GM10847 (cell line): ENCODE data around the gene PLCL1.

Experiments
- POLR2A ChIP-seq: IDR thresholded peaks from 2 replicates; pipeline ENCODE4 v1.6.1; 2011; ENCODE audit not compliant: insufficient read length; ENCODE audit errors: extremely low read depth

Gene PLCL1

DNA sequence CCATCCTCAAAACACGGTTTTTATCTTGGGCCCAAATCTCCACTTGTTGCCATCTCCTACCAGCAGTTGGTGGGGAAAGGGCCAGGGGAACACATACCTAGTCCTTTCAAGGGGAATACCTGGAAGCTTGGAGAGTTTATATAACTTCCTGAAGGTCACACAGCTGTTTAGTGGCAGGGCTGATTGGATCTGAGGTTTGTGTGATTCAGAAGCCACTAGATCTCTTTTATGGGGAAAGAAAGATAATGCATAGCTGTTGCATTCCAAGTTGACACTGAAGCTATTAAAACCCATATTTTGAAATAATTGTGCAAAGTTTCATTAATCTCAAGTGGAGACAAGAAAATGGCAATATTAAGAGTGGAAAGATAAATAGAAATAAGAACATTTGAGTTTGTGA, 134.2 kb downstream of the PLCL1 start:
- no peak for TF ChIP-seq POLR2A

DNA sequence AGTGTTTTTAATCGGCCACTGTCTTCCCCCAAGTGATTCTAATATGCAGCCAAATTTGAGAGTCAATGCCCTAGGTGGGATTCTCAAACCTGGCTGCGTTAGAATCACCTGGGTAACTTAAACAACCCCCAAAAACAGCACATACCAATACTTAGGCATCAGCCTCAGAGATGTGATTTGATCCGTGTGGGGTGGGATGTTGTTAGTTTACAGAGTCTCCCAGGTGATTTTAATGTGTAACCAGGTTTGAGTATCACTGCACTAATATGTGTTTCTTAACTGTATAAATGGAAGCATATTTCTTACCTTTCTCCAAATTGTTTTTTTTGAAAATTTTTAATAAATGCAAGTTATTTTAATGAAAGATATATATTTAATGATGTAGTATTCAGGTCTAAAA, 135.4 kb downstream of the PLCL1 start:
- TF ChIP-seq POLR2A: no peak

DNA sequence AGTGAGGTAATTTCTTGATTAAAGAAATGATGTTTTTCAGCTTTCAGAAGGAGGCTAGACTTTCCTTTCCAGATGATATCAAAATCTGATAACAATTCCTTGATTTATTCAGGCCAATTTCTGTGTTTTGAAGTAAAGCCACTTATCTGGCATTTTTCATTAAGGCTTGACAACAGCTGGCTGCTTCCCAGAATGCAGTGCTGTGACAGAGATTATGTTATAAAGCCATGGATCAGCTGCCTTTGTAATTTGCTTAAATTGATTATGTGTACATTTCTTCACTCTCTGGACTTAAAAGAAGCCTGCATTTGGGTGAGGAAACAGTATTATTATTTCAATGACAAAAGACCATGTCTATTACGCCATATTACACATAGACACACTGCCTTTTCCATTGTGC, 136.0 kb downstream of the PLCL1 start:
- TF ChIP-seq POLR2A: no peak

DNA sequence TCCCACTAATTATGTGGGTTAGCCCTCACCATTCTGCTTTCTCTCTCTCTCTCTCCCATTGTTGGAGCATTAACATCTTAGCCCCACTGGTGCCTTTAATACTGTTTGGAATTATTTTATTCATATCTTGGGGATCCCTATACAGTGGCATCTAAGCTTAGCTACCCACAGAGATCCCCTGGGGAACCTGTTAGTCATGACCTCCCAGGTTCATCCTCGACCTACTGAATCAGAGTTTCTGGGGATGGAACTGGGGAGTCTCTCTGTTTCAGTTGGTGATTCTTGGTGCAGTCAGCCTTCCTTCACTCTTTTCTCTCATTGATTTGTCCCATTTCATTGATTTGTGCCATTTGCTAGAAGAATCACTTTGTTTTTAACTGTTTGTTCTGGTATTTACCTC, 137.3 kb downstream of the PLCL1 start:
- no peak for TF ChIP-seq POLR2A

DNA sequence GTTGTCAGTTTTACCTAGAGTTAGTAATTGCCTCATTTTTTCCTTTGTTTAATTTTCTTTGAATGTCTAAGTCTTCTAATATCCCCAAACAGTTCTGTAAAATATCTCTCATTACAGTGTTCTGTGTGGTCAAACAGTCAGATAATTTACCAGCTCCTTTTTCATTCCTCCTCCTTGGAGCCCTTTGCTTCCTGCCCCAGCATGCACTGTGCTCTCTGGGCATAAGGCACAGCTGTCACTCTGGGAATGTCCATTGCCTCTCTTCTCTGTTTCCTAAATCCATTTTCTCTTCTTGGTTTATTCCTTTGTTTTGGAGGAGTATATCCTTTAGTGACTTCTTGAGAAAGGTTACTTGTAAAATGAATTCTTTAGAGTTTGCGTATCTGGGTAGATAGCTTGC, 139.3 kb downstream of the PLCL1 start:
- no peak for TF ChIP-seq POLR2A

DNA sequence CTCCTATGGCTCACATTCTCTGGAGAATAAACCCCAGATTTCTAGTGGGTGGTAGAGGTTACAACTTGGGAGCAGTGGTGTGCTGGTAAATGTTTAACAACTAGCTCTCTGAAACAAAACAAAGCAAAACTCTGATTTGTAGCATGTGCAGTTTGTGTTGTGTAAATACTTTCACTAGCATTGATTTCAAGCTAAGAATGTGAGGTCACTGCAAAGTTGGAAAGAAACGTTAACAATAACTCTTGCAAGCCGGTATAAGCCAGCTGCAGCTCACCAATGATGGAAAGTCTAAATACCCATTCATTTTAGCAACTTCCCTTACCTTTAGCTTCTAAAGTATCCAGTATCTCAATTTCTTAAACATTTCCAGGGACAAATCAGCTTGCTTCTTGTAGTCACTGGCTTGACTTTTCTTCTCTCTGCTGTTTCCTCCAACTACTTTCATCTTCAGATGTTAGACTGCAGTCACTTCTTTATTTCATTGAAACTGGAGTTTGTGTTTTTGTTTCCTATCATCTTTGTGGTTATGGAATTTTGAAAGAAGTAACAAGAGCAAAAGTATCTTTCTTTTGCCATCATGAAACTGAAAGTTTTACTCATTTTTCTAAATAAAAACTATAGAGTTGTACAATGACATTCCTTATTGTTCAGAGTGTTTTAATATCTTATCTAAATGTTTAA, 140.2 kb downstream of the PLCL1 start:
- TF ChIP-seq POLR2A: no peak

DNA sequence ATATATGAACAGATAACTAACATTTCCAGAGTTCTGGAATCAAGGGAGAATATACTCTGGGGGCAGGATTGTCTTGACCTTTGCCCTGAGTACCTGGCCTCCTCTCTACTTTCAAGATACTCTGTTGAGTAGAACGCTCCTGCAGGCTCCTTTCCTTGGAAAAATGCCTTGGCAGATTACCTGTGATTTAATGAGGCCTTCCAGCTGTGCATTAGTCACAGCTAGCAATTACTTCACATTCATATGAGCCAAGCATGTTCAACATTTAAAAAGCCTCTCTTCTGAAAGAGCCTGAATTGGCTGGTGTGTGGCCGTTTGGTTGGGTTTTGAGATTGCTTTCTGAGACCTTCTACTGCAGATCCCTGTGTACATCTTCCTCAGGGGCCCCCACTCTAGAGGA, 142.2 kb downstream of the PLCL1 start:
- no peak for TF ChIP-seq POLR2A

DNA sequence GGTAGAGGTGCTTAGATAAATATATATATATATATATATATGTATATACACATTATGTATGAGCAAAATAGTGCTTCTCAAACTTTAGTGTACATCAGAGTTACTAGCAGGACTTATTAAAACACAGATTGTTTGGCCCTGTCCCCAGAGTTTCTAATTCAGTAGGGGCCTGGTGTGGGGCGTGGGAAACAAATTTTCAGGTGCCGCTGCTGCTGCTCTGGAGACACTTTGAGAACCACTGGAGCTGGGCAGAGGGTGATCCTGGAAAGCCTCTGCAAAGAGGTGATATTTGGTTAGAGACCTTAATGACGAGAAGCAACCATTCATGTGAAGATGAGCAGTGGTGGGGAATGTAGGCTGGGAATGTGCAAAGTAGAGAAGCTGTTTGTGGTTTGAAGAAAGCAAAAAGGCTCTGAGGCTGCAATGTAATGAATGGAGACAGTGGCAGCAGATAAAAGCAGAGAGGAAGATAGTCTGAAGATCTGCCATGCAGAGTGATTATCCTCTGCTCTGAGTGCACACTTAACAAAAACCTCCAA, 142.9 kb downstream of the PLCL1 start:
- no peak for TF ChIP-seq POLR2A

DNA sequence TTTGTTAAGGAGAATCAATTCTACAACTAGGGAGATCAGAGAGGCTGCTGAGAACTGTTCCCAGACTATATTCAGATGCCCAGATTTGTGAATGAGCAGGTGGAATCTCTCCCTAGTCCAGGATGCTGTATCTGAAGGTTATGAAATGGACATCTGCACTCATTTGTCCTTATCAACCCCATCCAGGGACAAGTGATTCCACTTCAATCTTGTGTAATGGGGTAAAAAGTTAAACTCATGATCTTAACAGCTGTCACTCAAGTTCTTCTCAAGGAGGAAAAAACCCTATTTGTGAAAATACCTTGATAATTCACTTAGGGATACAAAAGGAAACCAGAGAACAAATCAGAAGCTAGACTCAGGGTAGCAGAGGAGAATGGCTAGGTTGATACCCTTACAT, 144.8 kb downstream of the PLCL1 start:
- no peak for TF ChIP-seq POLR2A

DNA sequence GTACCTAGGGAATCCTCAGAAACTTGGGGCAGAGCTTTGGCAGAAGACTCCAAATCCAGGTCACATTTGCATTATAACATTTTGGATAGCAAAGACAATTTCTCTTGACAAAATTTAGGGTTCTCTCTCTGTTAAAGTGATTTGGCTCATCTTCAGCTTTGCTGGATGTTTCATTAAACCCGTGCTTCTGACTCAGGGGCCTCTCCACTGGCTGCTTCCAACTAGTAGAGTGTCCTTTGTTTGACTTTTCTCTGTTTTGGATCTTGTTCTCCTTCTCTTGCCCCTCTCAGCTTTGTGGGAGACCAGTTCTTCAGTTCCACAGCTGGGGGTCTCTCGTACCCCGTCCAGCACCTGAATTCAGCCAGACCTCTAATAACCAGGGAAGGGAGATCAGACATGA, 145.6 kb downstream of the PLCL1 start:
- no peak for TF ChIP-seq POLR2A

DNA sequence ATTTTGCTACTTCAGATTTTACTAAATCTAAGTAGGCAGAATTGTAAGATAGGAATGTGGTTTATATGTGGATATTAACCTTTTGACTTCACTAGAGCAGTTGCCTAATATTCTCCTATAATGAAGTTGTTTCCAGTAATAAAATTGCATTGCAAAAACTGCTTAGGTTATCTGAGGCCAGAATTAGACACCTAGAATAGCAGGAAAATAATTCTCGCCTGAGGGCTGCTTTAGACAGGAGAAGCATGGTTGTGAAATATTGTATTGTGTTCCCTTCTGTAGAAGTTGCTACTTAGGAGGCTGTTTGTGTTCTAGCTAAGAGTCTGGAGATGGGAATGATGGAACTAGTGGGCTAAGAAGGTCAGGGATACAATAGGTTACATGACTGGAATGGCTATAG, 146.3 kb downstream of the PLCL1 start:
- TF ChIP-seq POLR2A: no peak

DNA sequence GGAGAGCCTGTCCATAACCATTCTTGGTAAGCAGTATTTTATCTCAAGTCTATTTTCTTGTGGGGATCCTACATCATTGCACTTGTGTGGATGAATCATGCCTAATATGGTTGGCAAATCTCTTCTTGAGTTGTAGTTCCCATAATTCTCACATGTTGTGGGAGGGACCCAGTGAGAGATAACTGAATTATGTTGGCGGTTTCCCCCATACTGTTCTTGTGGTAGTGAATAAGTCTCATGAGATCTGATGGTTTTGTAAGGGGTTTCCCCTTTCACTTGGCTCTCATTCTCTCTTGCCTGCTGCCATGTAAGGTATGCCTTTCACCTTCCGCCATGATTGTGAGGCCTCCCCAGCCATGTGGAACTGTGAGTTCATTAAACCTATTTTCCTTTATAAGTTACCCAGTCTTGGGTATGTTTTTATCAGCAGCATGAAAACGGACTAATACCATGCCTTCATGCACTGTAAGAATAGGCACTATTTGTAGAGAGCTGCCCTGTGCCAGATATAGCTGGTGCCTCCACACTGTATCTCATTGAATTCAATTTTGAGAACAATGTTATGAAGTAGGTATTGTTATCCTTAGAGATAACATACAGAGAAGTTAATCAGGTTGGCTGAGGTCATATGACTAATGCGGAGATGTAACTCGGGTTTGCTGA, 148.3 kb downstream of the PLCL1 start:
- no peak for TF ChIP-seq POLR2A

DNA sequence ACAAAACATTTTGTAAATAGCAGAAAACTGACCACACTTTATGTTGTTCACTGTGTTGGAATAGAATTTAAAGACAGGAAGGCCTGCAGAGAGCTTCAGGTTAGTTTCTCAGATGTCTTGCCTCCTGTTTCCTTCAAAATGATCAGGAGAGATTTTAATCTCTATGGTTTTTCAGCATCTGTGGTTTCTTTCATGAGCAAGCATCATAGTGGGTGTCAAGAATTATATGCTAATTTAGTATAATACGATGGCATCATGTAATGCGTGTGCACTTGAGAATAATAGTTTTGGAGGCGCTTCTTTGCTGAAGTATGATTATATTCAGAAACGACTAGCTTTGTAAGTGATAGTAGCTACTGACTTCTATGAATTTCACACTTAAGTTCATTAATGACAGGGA, 149.9 kb downstream of the PLCL1 start:
- no peak for TF ChIP-seq POLR2A

DNA sequence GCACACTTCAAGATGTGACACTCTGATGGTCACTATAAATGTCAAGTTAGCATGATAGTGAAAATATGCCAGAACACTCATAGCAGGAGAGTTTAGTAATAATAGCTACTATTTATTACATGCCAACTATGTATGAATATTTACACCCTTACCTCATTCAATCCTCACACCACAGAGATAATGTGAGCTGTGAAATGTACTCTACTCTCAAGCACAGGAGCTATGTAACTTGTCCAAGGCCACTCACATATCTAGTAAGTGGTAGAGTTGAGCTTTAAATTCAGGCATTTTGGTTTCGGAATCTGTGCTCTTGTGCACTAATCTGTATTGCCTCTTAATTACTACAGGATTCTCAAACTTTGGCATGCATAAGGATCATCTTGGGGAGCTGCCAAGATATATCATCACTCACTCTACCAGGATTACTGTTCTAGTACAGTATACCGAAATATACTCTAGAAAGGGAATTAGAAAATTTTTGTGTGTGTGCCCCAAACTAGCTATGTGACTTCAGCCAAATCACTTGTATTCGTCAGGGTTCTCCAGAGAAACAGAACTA, 154.3 kb downstream of the PLCL1 start:
- no peak for TF ChIP-seq POLR2A

DNA sequence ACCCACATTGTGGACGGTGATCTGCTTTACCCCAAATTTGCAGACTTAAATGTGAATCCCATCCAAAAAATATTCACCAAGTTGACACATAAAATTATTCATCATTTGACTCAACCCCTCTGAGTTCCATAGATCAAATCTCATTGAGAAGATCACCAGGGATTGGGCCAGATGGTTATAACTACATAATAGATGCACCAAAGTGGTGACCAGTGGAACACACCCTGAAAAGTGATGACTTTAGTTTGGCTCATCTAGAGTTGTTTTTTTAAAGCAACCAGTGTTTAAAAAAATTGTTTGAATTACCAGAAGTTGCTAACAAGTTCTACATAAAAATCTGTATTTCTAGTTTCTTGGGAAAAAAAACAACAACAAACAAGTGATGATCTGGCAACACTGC, 155.0 kb downstream of the PLCL1 start:
- no peak for TF ChIP-seq POLR2A

DNA sequence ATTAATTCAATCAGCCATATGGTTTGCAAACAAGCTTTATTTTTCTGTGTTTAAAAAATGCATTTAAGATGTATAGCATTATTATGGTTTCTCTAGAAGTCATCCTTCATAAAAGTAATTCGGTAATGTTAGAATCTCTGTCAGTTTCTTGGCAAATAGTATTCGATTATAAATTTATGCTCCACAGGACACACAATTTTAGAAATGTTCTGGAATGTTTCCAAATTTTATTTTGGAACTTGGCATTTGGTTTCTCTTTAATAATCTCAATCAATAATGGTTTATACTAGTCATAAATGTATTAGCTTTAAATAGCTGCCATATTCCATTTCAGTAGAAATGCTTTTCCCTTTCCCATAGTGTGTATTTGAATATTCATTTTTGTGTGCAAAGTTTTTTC, 156.4 kb downstream of the PLCL1 start:
- no peak for TF ChIP-seq POLR2A

DNA sequence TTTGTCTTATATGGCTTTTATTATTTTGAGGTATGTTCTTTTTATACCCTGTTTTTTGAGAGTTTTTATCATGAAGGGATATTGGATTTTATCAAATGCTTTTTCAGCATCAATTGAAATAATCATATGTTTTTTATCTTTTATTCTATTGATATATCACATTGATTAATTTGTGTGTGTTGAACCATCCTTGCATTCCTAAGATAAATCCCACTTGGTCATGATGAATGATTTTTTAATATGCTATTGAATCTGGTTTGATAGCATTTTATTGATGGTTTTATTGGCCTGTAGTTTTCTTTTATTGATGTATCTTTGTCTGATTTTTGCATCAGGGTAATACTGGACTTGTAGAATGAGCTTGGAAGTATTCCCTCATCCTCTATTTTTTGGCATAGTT, 160.3 kb downstream of the PLCL1 start:
- TF ChIP-seq POLR2A: no peak

DNA sequence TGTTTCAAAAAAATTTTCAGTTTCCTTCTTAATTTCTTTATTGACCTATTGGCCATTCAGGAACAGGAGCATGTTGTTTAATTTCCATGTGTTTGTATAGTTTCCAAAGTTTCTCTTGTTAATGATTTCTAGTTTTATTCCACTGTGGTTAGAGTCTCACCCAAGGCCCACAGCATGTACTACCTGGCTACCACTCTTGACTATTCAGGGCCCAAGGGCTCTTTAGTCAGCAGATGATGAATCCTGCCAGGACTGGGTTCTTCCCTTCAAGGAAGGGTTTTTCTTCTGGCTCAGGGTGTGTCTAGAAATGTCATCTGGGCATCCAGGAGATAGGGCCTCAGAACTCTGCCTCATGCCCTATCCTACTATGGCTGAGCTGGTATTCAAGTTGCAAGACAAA, 161.4 kb downstream of the PLCL1 start:
- TF ChIP-seq POLR2A: no peak
